GM19035 (cell line): ENCODE measurements around the gene HMSD.

ENCODE experiments used
- ATAC-seq: cut with Tn5 transposase; IDR thresholded peaks from one replicate; pipeline ENCODE4 v1.9.1; 2021; ENCODE audit not compliant: unreplicated experiment

Gene HMSD

DNA sequence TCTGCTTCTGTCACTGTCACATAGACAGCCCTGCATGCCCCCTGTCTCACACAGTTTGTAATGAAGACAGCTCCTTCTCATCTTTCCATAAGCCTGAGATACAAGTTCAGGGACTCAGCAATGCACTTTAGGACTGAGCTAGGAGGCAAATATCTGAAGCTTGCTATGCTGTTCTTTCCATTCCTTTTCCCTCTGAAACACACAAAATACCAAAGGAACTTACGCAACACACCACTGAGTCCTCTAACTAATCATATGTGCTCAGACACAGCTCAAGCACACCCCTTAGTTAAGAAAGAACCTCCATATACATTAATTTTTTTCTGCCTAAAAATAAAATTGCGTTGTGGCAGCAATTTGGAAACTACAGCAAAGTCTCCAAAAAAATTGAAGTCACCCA lies 38.6 kb downstream of the HMSD start:
- no peak for ATAC-seq

DNA sequence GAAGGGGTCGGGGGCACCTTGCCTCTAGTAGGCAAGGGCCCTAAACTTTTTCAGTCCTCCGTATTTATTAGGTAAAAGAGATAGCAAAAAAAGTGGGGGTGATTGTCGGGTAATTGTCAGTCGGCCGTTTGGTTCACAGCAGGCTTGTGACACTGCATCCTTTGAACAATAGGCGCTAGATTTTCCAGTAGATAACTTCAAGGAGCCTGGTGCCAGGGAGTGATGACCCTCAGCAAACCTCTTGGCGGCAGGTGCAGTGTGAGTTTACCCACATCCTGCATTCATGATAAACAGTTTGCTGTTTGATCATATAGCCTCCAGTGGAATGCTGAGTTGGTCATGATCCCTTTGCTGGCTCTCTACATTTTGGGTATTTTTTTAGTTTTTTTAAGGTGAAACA lies 43.6 kb downstream of the HMSD start:
- no peak for ATAC-seq

DNA sequence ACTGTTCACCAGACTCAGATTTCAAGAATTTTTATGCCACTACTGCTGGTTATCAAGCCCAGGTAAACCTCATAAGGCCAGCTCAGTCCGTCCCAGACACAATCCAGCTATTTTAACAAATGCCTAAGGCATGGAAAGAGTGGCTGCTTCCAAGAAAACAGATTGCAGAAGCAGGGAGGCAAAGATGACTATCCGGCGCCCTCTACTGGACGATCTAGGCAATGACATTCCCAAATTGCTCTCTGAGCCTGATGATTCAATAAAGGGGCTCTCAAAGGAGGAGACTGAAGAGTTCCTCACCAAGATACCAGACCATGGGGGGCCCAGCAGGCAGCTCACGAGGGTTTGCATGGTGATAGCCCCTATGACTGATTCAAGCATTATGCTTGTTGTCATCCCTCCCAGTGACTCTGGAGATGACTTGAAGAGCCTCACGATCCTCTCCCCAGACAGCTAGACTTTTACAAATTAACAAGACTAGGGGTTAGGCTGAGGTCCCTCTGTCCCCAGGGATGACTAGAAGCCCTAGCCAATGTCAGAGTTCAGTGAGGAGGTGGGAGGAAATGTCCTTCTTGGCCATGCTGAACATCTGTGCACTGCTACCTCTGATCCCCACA lies 45.8 kb downstream of the HMSD start:
- no peak for ATAC-seq

DNA sequence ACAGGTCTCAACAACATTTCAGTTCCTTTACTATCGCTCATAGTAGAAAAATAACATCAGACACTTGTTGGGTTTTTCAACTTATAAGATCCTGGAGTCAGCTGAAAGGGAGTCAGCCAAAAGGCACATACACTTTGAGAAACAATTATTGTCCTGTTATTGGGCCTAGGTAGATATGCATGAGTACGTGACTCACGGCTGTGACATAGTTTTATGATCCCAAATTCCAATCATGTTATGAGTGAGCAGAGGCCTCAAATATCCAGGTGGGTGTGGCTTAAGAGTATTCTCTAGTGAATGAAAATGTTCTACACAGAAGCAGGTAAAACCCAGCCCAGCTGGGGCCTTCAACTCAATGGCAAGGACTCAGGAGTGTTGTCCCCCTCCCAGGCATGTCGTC lies 47.9 kb downstream of the HMSD start:
- ATAC-seq, result no peak

DNA sequence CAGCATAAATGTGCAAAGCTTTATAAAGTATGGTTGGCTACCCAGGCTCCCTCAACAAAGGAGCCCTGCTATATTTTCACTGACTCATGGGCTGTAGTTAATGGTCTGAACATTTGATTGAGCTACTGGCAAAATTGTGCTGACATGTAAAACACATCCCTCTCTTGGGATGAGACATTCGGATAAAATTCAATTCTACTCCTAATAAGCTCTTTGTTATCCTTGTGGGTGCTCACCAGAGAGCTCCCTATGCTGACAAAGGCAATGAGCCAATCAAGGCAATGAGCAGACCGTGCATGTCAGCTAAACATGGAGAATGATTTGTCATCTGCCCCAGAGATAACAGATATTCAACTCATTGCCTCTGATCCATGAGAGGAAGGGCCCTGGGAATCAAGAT lies 48.5 kb downstream of the HMSD start:
- ATAC-seq, result no peak

DNA sequence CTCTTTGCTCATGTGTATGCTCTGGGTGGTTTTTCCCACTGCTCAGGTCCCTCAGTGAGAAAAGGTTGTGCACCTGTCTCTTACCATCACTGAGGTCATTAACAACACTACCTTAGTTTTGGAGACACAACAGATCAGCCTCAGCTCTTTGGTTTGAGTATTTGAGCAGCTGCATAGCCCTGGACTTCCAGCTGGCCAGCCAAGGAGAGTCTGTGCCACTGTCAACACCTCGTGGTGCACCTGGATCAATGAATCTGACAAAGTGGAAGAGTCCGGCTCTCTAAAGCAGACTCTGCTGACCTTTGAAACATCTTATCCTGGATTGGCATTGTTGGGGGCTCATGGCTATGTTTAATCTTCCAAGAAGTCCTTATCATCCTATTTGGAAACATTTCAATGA lies 50.8 kb downstream of the HMSD start:
- ATAC-seq, result no peak

DNA sequence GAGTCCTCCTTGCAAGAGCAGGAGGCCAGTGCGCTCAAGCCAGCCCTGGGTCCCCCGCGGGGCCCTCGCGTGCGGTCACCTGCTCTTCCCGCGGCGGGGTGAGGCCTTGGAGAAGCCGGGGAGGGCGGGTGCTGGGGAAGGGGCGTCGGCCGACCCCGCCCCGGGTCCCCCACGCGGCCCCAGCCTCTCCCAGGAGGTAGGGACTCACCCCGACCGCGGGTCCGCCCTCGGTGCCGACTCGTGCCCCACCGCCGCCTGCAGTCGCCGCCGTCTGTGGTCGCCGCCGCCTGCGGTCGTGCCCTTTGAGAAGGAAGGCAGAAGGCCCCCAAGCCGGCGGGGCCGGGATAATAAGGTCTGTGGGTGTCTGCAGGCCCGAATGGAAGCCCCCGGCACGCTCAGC lies 53.5 kb downstream of the HMSD start:
- no peak for ATAC-seq

DNA sequence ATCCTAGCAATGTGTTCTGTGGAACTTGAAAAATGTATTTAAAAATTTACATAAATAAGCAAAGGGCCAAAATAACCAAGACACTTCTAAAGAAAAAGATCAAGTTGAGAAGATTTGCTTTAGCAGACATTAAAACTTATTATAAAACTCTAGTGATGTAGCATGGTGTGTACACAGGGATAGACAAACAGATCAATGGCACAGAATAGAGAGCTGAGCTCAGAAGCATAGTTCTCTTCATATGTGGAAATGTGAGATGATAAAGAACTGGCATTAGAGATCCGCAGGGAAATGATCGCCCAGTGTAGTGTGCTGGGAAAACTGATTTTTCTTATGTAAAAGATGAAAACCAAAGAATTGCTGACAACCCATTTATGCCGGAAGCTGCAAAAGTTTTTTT lies 60.2 kb downstream of the HMSD start:
- no peak for ATAC-seq
